WTC11 (cell line): Measurements from ENCODE around the gene SERPINB13. TPM values are rescaled to one million over a fixed set of nuclear protein-coding genes. Genes with fewer than 3 reads are reported as not detected.

Experiments used
- ATAC-seq: fragments of 200-7000 bp; cut with Tn5 transposase; 2 replicates; pipeline ENCODE4 v1.10.0; 2021; ENCODE audit warnings: mild to moderate bottlenecking, moderate library complexity
- CTCF ChIA-PET: fragments of 300-600 bp; sonication (Branson Sonifier 250); formaldehyde crosslinking; loops from one replicate; lab custom pipeline; 2021; ENCODE audit warnings: antibody characterized with exemption; lab: Charles Lee
- POLR2A ChIA-PET: fragments of 350-600 bp; sonication (Branson Sonifier 250); formaldehyde crosslinking; loops from one replicate; lab custom pipeline; 2021; ENCODE audit warnings: antibody characterized with exemption; lab: Charles Lee
- DNase-seq: peaks from one replicate; pipeline ENCODE4 v3.0.0; 2021; ENCODE audit warnings: low spot score
- H3K27ac Mint-ChIP-seq: 2 replicates; pipeline ENCODE4 v1.8.0; 2021; ENCODE audit warnings: mixed read lengths
- H3K27me3 Mint-ChIP-seq: 2 replicates; pipeline ENCODE4 v1.8.0; 2021; ENCODE audit warnings: low read depth, mild to moderate bottlenecking, moderate library complexity, mixed read lengths
- H3K36me3 Mint-ChIP-seq: 2 replicates; pipeline ENCODE4 v1.8.0; 2021; ENCODE audit warnings: mixed read lengths
- H3K4me1 Mint-ChIP-seq: 2 replicates; pipeline ENCODE4 v1.8.0; 2022; ENCODE audit warnings: mixed read lengths
- H3K4me3 Mint-ChIP-seq: 2 replicates; pipeline ENCODE4 v1.8.0; 2021; ENCODE audit warnings: mild to moderate bottlenecking, moderate library complexity, mixed read lengths
- H3K9me3 Mint-ChIP-seq: 2 replicates; pipeline ENCODE4 v1.8.0; 2021; ENCODE audit warnings: mixed read lengths
- AFF4 ChIP-seq: sonication (generic); formaldehyde crosslinking; IDR thresholded peaks from 2 replicates; pipeline ENCODE4 v1.8.1; 2023; ENCODE audit warnings: mild to moderate bottlenecking, missing genetic modification reagents, borderline replicate concordance
- ESRRA ChIP-seq: sonication (generic); formaldehyde crosslinking; IDR thresholded peaks from 2 replicates; pipeline ENCODE4 v1.8.1; 2022; ENCODE audit warnings: mild to moderate bottlenecking, missing genetic modification reagents, borderline replicate concordance
- FOXJ3 ChIP-seq: sonication (generic); formaldehyde crosslinking; IDR thresholded peaks from 2 replicates; pipeline ENCODE4 v1.9.0; 2021; ENCODE audit warnings: missing genetic modification reagents, mild to moderate bottlenecking, borderline replicate concordance
- FOXP1 ChIP-seq: sonication (generic); formaldehyde crosslinking; IDR thresholded peaks from 2 replicates; pipeline ENCODE4 v1.8.0; 2022; ENCODE audit warnings: missing genetic modification reagents, mild to moderate bottlenecking, moderate library complexity, borderline replicate concordance
- GTF2I ChIP-seq: fragments of 250-450 bp; sonication (Bioruptor Pico); conservative IDR thresholded peaks from 2 replicates; pipeline ENCODE4 v1.4.0; 2021; ENCODE audit warnings: mild to moderate bottlenecking
- HMGXB4 ChIP-seq: sonication (generic); formaldehyde crosslinking; IDR thresholded peaks from 2 replicates; pipeline ENCODE4 v1.8.1; 2023; ENCODE audit warnings: mild to moderate bottlenecking, moderate library complexity, missing genetic modification reagents
- IRF1 ChIP-seq: sonication (generic); formaldehyde crosslinking; IDR thresholded peaks from 2 replicates; pipeline ENCODE4 v1.8.0; 2023; ENCODE audit warnings: missing genetic modification reagents
- JAZF1 ChIP-seq: fragments of 250-450 bp; sonication (Bioruptor Pico); IDR thresholded peaks from 2 replicates; pipeline ENCODE4 v1.9.0; 2021; ENCODE audit warnings: moderate library complexity, mild to moderate bottlenecking, inconsistent platforms
- MXD4 ChIP-seq: fragments of 250-450 bp; sonication (Bioruptor Pico); IDR thresholded peaks from 2 replicates; pipeline ENCODE4 v1.8.0; 2021; ENCODE audit warnings: mild to moderate bottlenecking, moderate library complexity, borderline replicate concordance
- SP1 ChIP-seq: sonication (generic); formaldehyde crosslinking; conservative IDR thresholded peaks from 2 replicates; pipeline ENCODE4 v1.8.1; 2022; ENCODE audit warnings: missing genetic modification reagents
- ZNF121 ChIP-seq: sonication (generic); formaldehyde crosslinking; IDR thresholded peaks from 2 replicates; pipeline ENCODE4 v1.8.0; 2023; ENCODE audit warnings: missing genetic modification reagents
- ZNF138 ChIP-seq: sonication (generic); formaldehyde crosslinking; conservative IDR thresholded peaks from 2 replicates; pipeline ENCODE4 v1.8.1; 2022; ENCODE audit warnings: mild to moderate bottlenecking, moderate library complexity, missing genetic modification reagents
- ZNF671 ChIP-seq: fragments of 250-450 bp; sonication (Bioruptor Pico); IDR thresholded peaks from 2 replicates; pipeline ENCODE4 v1.8.0; 2021; ENCODE audit warnings: mild to moderate bottlenecking
- total RNA-seq: library from RNA; stranded (reverse); gene quantifications from 3 replicates; pipeline ENCODE4 v1.2.3, GENCODE V29; 2021
- TF ChIP-seq, protein P1 (sequence below): sonication (generic); formaldehyde crosslinking; IDR thresholded peaks from 2 replicates; pipeline ENCODE4 v1.8.0; 2022; ENCODE audit warnings: mild to moderate bottlenecking, missing genetic modification reagents
- TF ChIP-seq, protein P2 (sequence below): sonication (generic); formaldehyde crosslinking; IDR thresholded peaks from 2 replicates; pipeline ENCODE4 v1.8.1; 2022; ENCODE audit warnings: low read depth, mild to moderate bottlenecking, moderate library complexity, missing genetic modification reagents, borderline replicate concordance
- TF ChIP-seq, protein P3 (sequence below): sonication (generic); formaldehyde crosslinking; IDR thresholded peaks from 2 replicates; pipeline ENCODE4 v1.8.1; 2022; ENCODE audit warnings: low read depth, missing genetic modification reagents, borderline replicate concordance

The SERPINB13 gene
- total RNA-seq, 1 experiment from 2014 or later: not detected

- no peak overlapping the region for H3K4me3 Mint-ChIP-seq
- DNase-seq: no peak
- H3K27me3 Mint-ChIP-seq: no peaks in the 10 kb centered on the region
- ATAC-seq: no peak
- TF ChIP-seq, protein P1, sequence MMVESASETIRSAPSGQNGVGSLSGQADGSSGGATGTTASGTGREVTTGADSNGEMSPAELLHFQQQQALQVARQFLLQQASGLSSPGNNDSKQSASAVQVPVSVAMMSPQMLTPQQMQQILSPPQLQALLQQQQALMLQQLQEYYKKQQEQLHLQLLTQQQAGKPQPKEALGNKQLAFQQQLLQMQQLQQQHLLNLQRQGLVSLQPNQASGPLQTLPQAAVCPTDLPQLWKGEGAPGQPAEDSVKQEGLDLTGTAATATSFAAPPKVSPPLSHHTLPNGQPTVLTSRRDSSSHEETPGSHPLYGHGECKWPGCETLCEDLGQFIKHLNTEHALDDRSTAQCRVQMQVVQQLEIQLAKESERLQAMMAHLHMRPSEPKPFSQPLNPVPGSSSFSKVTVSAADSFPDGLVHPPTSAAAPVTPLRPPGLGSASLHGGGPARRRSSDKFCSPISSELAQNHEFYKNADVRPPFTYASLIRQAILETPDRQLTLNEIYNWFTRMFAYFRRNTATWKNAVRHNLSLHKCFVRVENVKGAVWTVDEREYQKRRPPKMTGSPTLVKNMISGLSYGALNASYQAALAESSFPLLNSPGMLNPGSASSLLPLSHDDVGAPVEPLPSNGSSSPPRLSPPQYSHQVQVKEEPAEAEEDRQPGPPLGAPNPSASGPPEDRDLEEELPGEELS (CRISPR knock-in tag): no peak
- no peak for TF ChIP-seq ZNF671 (CRISPR knock-in tag)
- no peak for TF ChIP-seq ZNF121 (CRISPR knock-in tag)
- TF ChIP-seq IRF1 (CRISPR knock-in tag): no peak
- no peak for TF ChIP-seq FOXP1 (CRISPR knock-in tag)
- TF ChIP-seq FOXJ3 (CRISPR knock-in tag): no peak
- TF ChIP-seq, protein P2, sequence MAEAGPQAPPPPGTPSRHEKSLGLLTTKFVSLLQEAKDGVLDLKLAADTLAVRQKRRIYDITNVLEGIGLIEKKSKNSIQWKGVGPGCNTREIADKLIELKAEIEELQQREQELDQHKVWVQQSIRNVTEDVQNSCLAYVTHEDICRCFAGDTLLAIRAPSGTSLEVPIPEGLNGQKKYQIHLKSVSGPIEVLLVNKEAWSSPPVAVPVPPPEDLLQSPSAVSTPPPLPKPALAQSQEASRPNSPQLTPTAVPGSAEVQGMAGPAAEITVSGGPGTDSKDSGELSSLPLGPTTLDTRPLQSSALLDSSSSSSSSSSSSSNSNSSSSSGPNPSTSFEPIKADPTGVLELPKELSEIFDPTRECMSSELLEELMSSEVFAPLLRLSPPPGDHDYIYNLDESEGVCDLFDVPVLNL (CRISPR knock-in tag): no peak
- TF ChIP-seq, protein P3, sequence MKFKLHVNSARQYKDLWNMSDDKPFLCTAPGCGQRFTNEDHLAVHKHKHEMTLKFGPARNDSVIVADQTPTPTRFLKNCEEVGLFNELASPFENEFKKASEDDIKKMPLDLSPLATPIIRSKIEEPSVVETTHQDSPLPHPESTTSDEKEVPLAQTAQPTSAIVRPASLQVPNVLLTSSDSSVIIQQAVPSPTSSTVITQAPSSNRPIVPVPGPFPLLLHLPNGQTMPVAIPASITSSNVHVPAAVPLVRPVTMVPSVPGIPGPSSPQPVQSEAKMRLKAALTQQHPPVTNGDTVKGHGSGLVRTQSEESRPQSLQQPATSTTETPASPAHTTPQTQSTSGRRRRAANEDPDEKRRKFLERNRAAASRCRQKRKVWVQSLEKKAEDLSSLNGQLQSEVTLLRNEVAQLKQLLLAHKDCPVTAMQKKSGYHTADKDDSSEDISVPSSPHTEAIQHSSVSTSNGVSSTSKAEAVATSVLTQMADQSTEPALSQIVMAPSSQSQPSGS (CRISPR knock-in tag): no peak
- TF ChIP-seq ESRRA (CRISPR knock-in tag): no peak
- TF ChIP-seq AFF4: no peak
- no peak for TF ChIP-seq MXD4 (CRISPR knock-in tag)
- TF ChIP-seq SP1: no peak
- TF ChIP-seq JAZF1 (CRISPR knock-in tag): no peak
- no peaks in the 10 kb centered on the region for H3K36me3 Mint-ChIP-seq
- ChIA-PET CTCF (interaction anchor here (1.2 kb wide), 1 partner anchor 74 kb away, joined by 4 read pairs; no protein-coding TSS in a partner anchor), POLR2A (no interaction called here)
- no peak overlapping the region for H3K27ac Mint-ChIP-seq
- H3K4me1 Mint-ChIP-seq: peaks cover 4% of the 10 kb centered on the region
- H3K9me3 Mint-ChIP-seq: no peaks in the 10 kb centered on the region
Observed at GRCh38 chr18:63592471-63592870, 5.3 kb downstream of the SERPINB13 start.

- CTCF ChIA-PET: interaction anchor here (0.6 kb wide), 1 partner anchor 49 kb away, joined by 3 read pairs; no protein-coding TSS in a partner anchor
- no peak for ATAC-seq
- Mint-ChIP-seq H3K4me3 (no peak overlapping the region), H3K9me3 (peaks cover 4% of the 10 kb centered on the region; the same call in 1 of the 2 replicates), H3K36me3 (no peaks in the 10 kb centered on the region), H3K27ac (no peak overlapping the region)
- POLR2A ChIA-PET: no interaction called here
- TF ChIP-seq GTF2I (CRISPR knock-in tag) (no peak), ZNF138 (CRISPR knock-in tag) (no peak), HMGXB4 (CRISPR knock-in tag) (no peak), IRF1 (CRISPR knock-in tag) (no peak)
- TF ChIP-seq, all 79 proteins: peak for 0
- H3K27me3 Mint-ChIP-seq: no peaks in the 10 kb centered on the region
- H3K4me1 Mint-ChIP-seq: peaks cover 4% of the 10 kb centered on the region
- no peak for DNase-seq
Observed at GRCh38 chr18:63596964-63597363, 9.8 kb downstream of the SERPINB13 start.
